K562 (cell line): ENCODE results near the gene MAD2L1BP. TPM values are rescaled to one million over a fixed set of nuclear protein-coding genes. Genes with fewer than 3 reads are reported as not detected.
A peak's percentile ranks its signal among the peaks of the same experiment; 100 is the strongest.

Source experiments
- CCNT2 ChIP-seq: IDR thresholded peaks from 2 replicates; pipeline ENCODE4 v1.6.1; 2011; ENCODE audit warnings: borderline replicate concordance, low read depth, mild to moderate bottlenecking, moderate library complexity, mixed read lengths, low read length; ENCODE audit not compliant: insufficient read length; ENCODE audit errors: extremely low read depth
- GTF2A2 ChIP-seq: IDR thresholded peaks from 2 replicates; pipeline ENCODE4 v1.6.1; 2016; ENCODE audit warnings: mild to moderate bottlenecking, missing genetic modification characterization, missing compliant biosample characterization
- KDM4B ChIP-seq, 2 experiments: fragments of 450-650 bp in 1 of 2; sonication (generic) in 1 of 2; IDR thresholded peaks; 2 replicates each; pipeline ENCODE4 v1.6.1; 2016 to 2017; ENCODE audit warnings: borderline replicate concordance in 2 of 2, antibody characterized with exemption in 1 of 2, low read depth in 1 of 2, mild to moderate bottlenecking in 1 of 2
- KHSRP ChIP-seq: fragments of 450-650 bp; IDR thresholded peaks from 2 replicates; pipeline ENCODE4 v1.6.1; 2017
- MCM2 ChIP-seq: fragments of 450-650 bp; IDR thresholded peaks from 2 replicates; pipeline ENCODE4 v1.6.1; 2017; ENCODE audit warnings: low read depth, mild to moderate bottlenecking
- NR1H2 ChIP-seq: sonication (generic); formaldehyde crosslinking; IDR thresholded peaks from 2 replicates; pipeline ENCODE4 v1.4.0; 2020; ENCODE audit warnings: mild to moderate bottlenecking, missing genetic modification reagents
- PHTF2 ChIP-seq: fragments of 250-450 bp; sonication (Bioruptor Pico); IDR thresholded peaks from 2 replicates; pipeline ENCODE4 v1.5.0; 2021; ENCODE audit warnings: mild to moderate bottlenecking
- POLR2G ChIP-seq: fragments of 200-400 bp; formaldehyde crosslinking; IDR thresholded peaks from 2 replicates; pipeline ENCODE4 v1.6.1; 2017; ENCODE audit warnings: low read depth, mild to moderate bottlenecking, antibody characterized with exemption, low read length, moderate library complexity
- RFX1 ChIP-seq: fragments of 450-650 bp; IDR thresholded peaks from 2 replicates; pipeline ENCODE4 v1.6.1; 2016; ENCODE audit warnings: mild to moderate bottlenecking, moderate library complexity
- SNIP1 ChIP-seq: fragments of 450-650 bp; IDR thresholded peaks from 2 replicates; pipeline ENCODE4 v1.7.1; 2017; ENCODE audit warnings: low read depth, mild to moderate bottlenecking
- SREBF1 ChIP-seq: fragments of 150-350 bp; IDR thresholded peaks from 2 replicates; pipeline ENCODE4 v1.6.1; 2014; ENCODE audit warnings: antibody characterized with exemption, low read depth, low read length, borderline replicate concordance
- ZBED1 ChIP-seq: IDR thresholded peaks from 2 replicates; pipeline ENCODE4 v1.6.1; 2014
- ZNF197 ChIP-seq: fragments of 200-800 bp; sonication (Bioruptor generic); IDR thresholded peaks from 2 replicates; pipeline ENCODE4 v1.6.1; 2016; ENCODE audit warnings: low read depth, missing genetic modification characterization, missing compliant biosample characterization
- ZNF253 ChIP-seq: fragments of 250-450 bp; sonication (Bioruptor Pico); conservative IDR thresholded peaks from 2 replicates; pipeline ENCODE4 v1.6.1; 2021; ENCODE audit warnings: mild to moderate bottlenecking
- ZNF274 ChIP-seq: IDR thresholded peaks from 2 replicates; pipeline ENCODE4 v1.6.1; 2011; ENCODE audit warnings: low read depth, mild to moderate bottlenecking, low read length, moderate library complexity, borderline replicate concordance
- ZNF699 ChIP-seq: fragments of 250-450 bp; sonication (Bioruptor Pico); IDR thresholded peaks from 2 replicates; pipeline ENCODE4 v1.8.0; 2021; ENCODE audit warnings: mild to moderate bottlenecking, moderate library complexity; ENCODE audit not compliant: insufficient replicate concordance
- ZNF764 ChIP-seq: fragments of 250-450 bp; sonication (Bioruptor Pico); IDR thresholded peaks from 2 replicates; pipeline ENCODE4 v1.4.0; 2020; ENCODE audit warnings: low read depth, mild to moderate bottlenecking, moderate library complexity
- ZNF77 ChIP-seq: fragments of 250-450 bp; sonication (Bioruptor Pico); IDR thresholded peaks from 2 replicates; pipeline ENCODE4 v1.5.0; 2020
- polyA plus RNA-seq, 8 experiments: library from polyadenylated mRNA; depleted of rRNA in 4 of 8; stranded (reverse) in 5 of 8; unstranded in 3 of 8; fragments of >200 nt; fragmentation: Nextera tagmentation in 2 of 8; fragmentation: Illumina TruSeq in 1 of 8; extraction: Ambion mirVana in 2 of 8; extraction: Trizol in 1 of 8; gene quantifications; 2 replicates each; pipeline versions ENCODE4 v1.2.1 to v1.2.3, GENCODE V29; 2011 to 2014; ENCODE audit warnings: inconsistent platforms in 1 of 8, missing spikeins in 1 of 8
- total RNA-seq, 7 experiments: library from RNA; depleted of rRNA in 6 of 7; stranded (reverse); fragments of >200 nt in 6 of 7; fragmentation: Illumina TruSeq in 2 of 7; extraction: Trizol in 2 of 7; gene quantifications; 2 replicates each; pipeline versions ENCODE4 v1.2.1 to v1.2.3, GENCODE V29; 2011 to 2021; ENCODE audit warnings: low replicate concordance in 1 of 7
- TF ChIP-seq, protein P1 (sequence below): fragments of 450-650 bp; IDR thresholded peaks from 2 replicates; pipeline ENCODE4 v1.6.1; 2016; ENCODE audit warnings: antibody characterized with exemption
- TF ChIP-seq, protein P2 (sequence below): fragments of 450-650 bp; IDR thresholded peaks from 2 replicates; pipeline ENCODE4 v1.6.1; 2018; ENCODE audit warnings: mild to moderate bottlenecking, low read depth; ENCODE audit not compliant: partially characterized antibody
- TF ChIP-seq, protein P3 (sequence below): fragments of 250-450 bp; sonication (Bioruptor Pico); IDR thresholded peaks from 2 replicates; pipeline ENCODE4 v1.4.0; 2020; ENCODE audit warnings: mild to moderate bottlenecking, moderate library complexity
- TF ChIP-seq, protein P4 (sequence below), 2 experiments: fragments of 250-450 bp in 1 of 2; fragments of 450-650 bp in 1 of 2; sonication (Bioruptor Pico) in 1 of 2; IDR thresholded peaks; 2 replicates each; pipeline versions ENCODE4 v1.6.1 to v1.8.0; 2016 to 2021; ENCODE audit warnings: mild to moderate bottlenecking in 2 of 2, moderate library complexity in 2 of 2, missing compliant biosample characterization in 1 of 2, missing genetic modification characterization in 1 of 2

The MAD2L1BP gene
- total and polyA plus RNA-seq, 9 of the 15 experiments (the other 6 are each of a cell fraction or from before 2014, with no cell fraction given) = 69.7 to 321 (median 111) TPM

DNA sequence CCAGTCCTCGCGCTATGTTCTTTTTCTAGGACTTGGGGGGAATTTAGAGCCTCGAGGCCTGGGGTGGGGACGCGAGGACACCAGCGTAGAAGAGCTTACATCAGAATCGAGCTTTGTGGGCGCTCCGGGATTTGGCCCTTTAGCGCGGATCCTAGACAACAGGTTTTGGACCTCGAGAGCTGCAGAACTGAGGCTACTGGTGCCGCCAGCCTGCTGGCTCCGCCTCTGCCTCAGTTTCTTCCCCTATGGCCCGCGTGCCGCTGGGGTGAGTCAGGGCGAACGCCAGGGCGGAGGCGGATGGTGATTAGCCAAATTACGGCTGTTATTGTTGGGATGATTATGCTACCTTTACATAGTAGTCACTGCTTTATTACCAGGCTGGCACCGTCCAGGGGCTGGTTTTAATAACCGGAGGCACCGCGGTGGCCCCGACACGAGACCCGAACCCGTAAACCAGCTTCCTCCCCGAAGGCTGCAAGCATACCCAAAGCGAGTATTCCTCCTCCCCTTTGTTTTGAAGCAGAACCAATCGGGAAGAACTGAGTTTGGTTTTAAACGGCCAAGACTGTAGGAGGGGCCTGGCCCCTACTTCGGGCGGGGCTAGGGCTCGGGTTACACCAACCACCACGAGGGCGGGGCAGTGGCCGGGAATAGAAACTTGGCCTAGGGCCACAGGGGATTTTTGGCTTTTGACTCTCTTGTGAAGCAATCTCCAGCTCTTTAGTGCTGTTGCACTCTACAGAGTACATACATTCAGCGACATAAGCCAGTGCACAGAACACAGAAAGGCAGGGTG is 5.9 kb upstream of the MAD2L1BP start (continued):
- TF ChIP-seq MCM2 (no peak), GTF2A2 (tag) (peak; percentile 45; the same call in 1 of the 2 replicates), PHTF2 (CRISPR knock-in tag) (peak; percentile 65; the same call in 1 of the 2 replicates), NR1H2 (CRISPR knock-in tag) (0 out of 2 replicates have a peak, but pooled peaks have one; percentile 45), RFX1 (no peak), CCNT2 (peak; percentile 1), ZNF274 (no peak), ZNF77 (CRISPR knock-in tag) (no peak), POLR2G (peak; percentile 84), ZNF253 (CRISPR knock-in tag) (0 out of 2 replicates have a peak, but pooled peaks have one; percentile 19), SREBF1 (no peak), ZBED1 (no peak; the same call in 1 of the 2 replicates), SNIP1 (no peak; the same call in 1 of the 2 replicates), ZNF699 (CRISPR knock-in tag) (no peak), ZNF197 (peak; percentile 73; the same call in 1 of the 2 replicates), ZNF764 (CRISPR knock-in tag) (no peak), KHSRP (no peak), KDM4B (IDR thresholded peaks at IDR 0.05; ENCODE audit: borderline replicate concordance in 2 of 2, low read depth in 1 of 2) (0 out of 4 replicates have a peak, but pooled peaks of 1 of the 2 experiments have one; percentile 40)
- TF ChIP-seq, protein P1, sequence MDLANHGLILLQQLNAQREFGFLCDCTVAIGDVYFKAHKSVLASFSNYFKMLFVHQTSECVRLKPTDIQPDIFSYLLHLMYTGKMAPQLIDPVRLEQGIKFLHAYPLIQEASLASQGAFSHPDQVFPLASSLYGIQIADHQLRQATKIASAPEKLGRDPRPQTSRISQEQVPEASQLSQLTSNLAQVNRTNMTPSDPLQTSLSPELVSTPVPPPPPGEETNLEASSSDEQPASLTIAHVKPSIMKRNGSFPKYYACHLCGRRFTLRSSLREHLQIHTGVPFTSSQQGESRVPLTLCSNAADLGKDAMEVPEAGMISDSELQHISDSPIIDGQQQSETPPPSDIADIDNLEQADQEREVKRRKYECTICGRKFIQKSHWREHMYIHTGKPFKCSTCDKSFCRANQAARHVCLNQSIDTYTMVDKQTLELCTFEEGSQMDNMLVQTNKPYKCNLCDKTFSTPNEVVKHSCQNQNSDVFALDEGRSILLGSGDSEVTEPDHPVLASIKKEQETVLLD = 0 out of 2 replicates have a peak, but pooled peaks have one; percentile 10
- TF ChIP-seq, protein P2, sequence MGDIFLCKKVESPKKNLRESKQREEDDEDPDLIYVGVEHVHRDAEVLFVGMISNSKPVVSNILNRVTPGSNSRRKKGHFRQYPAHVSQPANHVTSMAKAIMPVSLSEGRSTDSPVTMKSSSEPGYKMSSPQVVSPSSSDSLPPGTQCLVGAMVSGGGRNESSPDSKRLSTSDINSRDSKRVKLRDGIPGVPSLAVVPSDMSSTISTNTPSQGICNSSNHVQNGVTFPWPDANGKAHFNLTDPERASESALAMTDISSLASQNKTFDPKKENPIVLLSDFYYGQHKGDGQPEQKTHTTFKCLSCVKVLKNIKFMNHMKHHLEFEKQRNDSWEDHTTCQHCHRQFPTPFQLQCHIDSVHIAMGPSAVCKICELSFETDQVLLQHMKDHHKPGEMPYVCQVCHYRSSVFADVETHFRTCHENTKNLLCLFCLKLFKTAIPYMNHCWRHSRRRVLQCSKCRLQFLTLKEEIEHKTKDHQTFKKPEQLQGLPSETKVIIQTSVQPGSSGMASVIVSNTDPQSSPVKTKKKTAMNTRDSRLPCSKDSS = no peak
- TF ChIP-seq, protein P3, sequence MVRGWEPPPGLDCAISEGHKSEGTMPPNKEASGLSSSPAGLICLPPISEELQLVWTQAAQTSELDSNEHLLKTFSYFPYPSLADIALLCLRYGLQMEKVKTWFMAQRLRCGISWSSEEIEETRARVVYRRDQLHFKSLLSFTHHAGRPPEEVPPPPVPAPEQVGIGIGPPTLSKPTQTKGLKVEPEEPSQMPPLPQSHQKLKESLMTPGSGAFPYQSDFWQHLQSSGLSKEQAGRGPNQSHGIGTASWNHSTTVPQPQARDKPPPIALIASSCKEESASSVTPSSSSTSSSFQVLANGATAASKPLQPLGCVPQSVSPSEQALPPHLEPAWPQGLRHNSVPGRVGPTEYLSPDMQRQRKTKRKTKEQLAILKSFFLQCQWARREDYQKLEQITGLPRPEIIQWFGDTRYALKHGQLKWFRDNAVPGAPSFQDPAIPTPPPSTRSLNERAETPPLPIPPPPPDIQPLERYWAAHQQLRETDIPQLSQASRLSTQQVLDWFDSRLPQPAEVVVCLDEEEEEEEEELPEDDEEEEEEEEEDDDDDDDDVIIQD = no peak
- TF ChIP-seq, protein P4, sequence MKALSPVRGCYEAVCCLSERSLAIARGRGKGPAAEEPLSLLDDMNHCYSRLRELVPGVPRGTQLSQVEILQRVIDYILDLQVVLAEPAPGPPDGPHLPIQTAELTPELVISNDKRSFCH (CRISPR knock-in tag; IDR thresholded peaks at IDR 0.05) = no peak
- TF ChIP-seq, protein P4 (tag; IDR thresholded peaks at IDR 0.05) = peak; percentile 90; the same call in 1 of the 2 replicates
